ENCODE data around the gene GBP3. TPM values are rescaled to one million over a fixed set of nuclear protein-coding genes. Genes with fewer than 3 reads are reported as not detected.

GBP3 gene
- polyA plus RNA-seq, 2 of the 4 experiments (the other 2 are of a cell fraction): 0.98 to 1.9 TPM

GRCh38 chr1:88983791-88984559, 38.7 kb downstream of the GBP3 start:
- ChIA-PET CTCF (interaction anchor here (0.5 to 3.3 kb wide), 17 partner anchors 10 to 1916 kb away, joined by 3 to 18 read pairs (median 4); no protein-coding TSS in a partner anchor), POLR2A (no interaction called here)
- FAIRE-seq (no peak), ATAC-seq (peak; percentile 73 to 88), DNase-seq (ENCODE audit: low read depth in 1 of 2, low spot score in 1 of 2) (peak; percentile 36 to 49)
- TF ChIP-seq SMC3 (IDR thresholded peaks at IDR 0.05): 0 out of 3 replicates have a peak, but pooled peaks have one; percentile 12
- TF ChIP-seq ESRRA (IDR thresholded peaks at IDR 0.05; ENCODE audit: borderline replicate concordance, low read length): no peak
- TF ChIP-seq FOSL2 (IDR thresholded peaks at IDR 0.05): no peak
- no peak for TF ChIP-seq FOSL2 (CRISPR knock-in tag; IDR thresholded peaks at IDR 0.05)
- no peak for TF ChIP-seq HOXB13 (CRISPR knock-in tag; IDR thresholded peaks at IDR 0.05; ENCODE audit: low read depth)
- peak in 1 of 2 experiments; percentile 25; a peak in 1 of 4 replicates for TF ChIP-seq CEBPB (IDR thresholded peaks at IDR 0.05)
- no peak for TF ChIP-seq NFE2L2 (conservative IDR thresholded peaks at IDR 0.05; ENCODE audit: low read length)
- TF ChIP-seq MYC (IDR thresholded peaks at IDR 0.05; ENCODE audit: borderline replicate concordance, low read length): no peak
- no peak for TF ChIP-seq ZC3H11A (IDR thresholded peaks at IDR 0.05)
- TF ChIP-seq E2F6 (IDR thresholded peaks at IDR 0.05; ENCODE audit: borderline replicate concordance, low read depth): no peak
- TF ChIP-seq RCOR1 (IDR thresholded peaks at IDR 0.05; ENCODE audit: low read depth, low read length): no peak
- TF ChIP-seq CTCF (IDR thresholded peaks at IDR 0.05): peak; percentile 56
- no peak for TF ChIP-seq GATA3 (IDR thresholded peaks at IDR 0.05; ENCODE audit: borderline replicate concordance)
- TF ChIP-seq ZFP36 (IDR thresholded peaks at IDR 0.05; ENCODE audit: borderline replicate concordance, partially characterized antibody): no peak
- no peak for TF ChIP-seq ELK1 (IDR thresholded peaks at IDR 0.05; ENCODE audit: low read depth, low read length)
- no peak for TF ChIP-seq EHMT2 (IDR thresholded peaks at IDR 0.05; ENCODE audit: low read depth)
- no peak for TF ChIP-seq KDM5A (IDR thresholded peaks at IDR 0.05)
- TF ChIP-seq POLR2A (IDR thresholded peaks at IDR 0.05; ENCODE audit: low read length): no peak
- peak; percentile 34 to 56; a peak in 3 of 5 replicates for TF ChIP-seq RAD21 (conservative IDR thresholded peaks at IDR 0.05 in 1 of 2, IDR thresholded peaks at IDR 0.05 in 1 of 2)
- TF ChIP-seq CBX2 (IDR thresholded peaks at IDR 0.05; ENCODE audit: borderline replicate concordance, low read depth): no peak
- no peak for TF ChIP-seq FOXS1 (CRISPR knock-in tag; IDR thresholded peaks at IDR 0.05)
- peak overlapping the region in 1 of 2 experiments; percentile 45; a peak in 1 of 6 replicates for H3K27ac ChIP-seq
- WGBS (ENCODE audit: missing lambda C conversion rate): 48% methylated on average over 15 of the region's 17 CpGs
- H3K4me1 ChIP-seq: peaks cover 19% of the 10 kb centered on the region
- H3K4me3 ChIP-seq: 0 out of 3 replicates have a peak overlapping the region, but pooled peaks have one; percentile 19
- no peaks in the 10 kb centered on the region for H3K9me3 ChIP-seq
- H3K4me2 ChIP-seq: peak overlapping the region; percentile 65

- ChIA-PET CTCF (no interaction called here), POLR2A (no interaction called here)
- DNase-seq (ENCODE audit: low read depth in 1 of 2, low spot score in 1 of 2) (no peak), FAIRE-seq (no peak), ATAC-seq (no peak)
- Histone ChIP-seq H3K4me2 (no peak overlapping the region), H3K4me3 (no peak overlapping the region), H3K4me1 (peaks cover 19% of the 10 kb centered on the region), H3K27ac (no peak overlapping the region), H3K9me3 (no peaks in the 10 kb centered on the region)
- TF ChIP-seq RNF2 (IDR thresholded peaks at IDR 0.05; ENCODE audit: borderline replicate concordance, low read depth): no peak
- TF ChIP-seq CHD2 (IDR thresholded peaks at IDR 0.05; ENCODE audit: low read length, partially characterized antibody): no peak
- no peak for TF ChIP-seq E2F6 (IDR thresholded peaks at IDR 0.05; ENCODE audit: borderline replicate concordance, low read depth)
- TF ChIP-seq REST (IDR thresholded peaks at IDR 0.05): no peak
- TF ChIP-seq PHF8 (IDR thresholded peaks at IDR 0.05; ENCODE audit: borderline replicate concordance, low read depth): no peak
- no peak for TF ChIP-seq ZSCAN20 (CRISPR knock-in tag; IDR thresholded peaks at IDR 0.05)
- TF ChIP-seq NPAS2 (CRISPR knock-in tag; IDR thresholded peaks at IDR 0.05; ENCODE audit: borderline replicate concordance): no peak
- no peak for TF ChIP-seq GATA3 (IDR thresholded peaks at IDR 0.05; ENCODE audit: borderline replicate concordance)
- no peak for TF ChIP-seq NFE2L2 (conservative IDR thresholded peaks at IDR 0.05; ENCODE audit: low read length)
- no peak for TF ChIP-seq HOXB13 (CRISPR knock-in tag; IDR thresholded peaks at IDR 0.05; ENCODE audit: low read depth)
- no peak for TF ChIP-seq ZC3H11A (IDR thresholded peaks at IDR 0.05)
- TF ChIP-seq HES2 (IDR thresholded peaks at IDR 0.05): no peak
- no peak for TF ChIP-seq FOXS1 (CRISPR knock-in tag; IDR thresholded peaks at IDR 0.05)
Measured at GRCh38 chr1:88982055-88982454, 40.6 kb downstream of the GBP3 start.
